Muscle layer of colon (tissue), 2 donors: ENCODE results near the gene TCFL5.
"Not testable (repeated sequence)": the region's sequence is repeated elsewhere in the genome, so short reads cannot be mapped to it uniquely, and the experiment has no call there.

Experiments used
- H3K27ac ChIP-seq: one replicate; pipeline ENCODE4 v1.7.0; 2013; ENCODE audit warnings: low read depth, mild to moderate bottlenecking, low read length, moderate library complexity
- H3K27me3 ChIP-seq, 2 donors: one replicate each; pipeline ENCODE4 v1.7.0; 2013; ENCODE audit warnings: low read length in 2 of 2, mild to moderate bottlenecking in 2 of 2; ENCODE audit not compliant: insufficient read depth in 2 of 2, control insufficient read depth in 1 of 2
- H3K36me3 ChIP-seq: one replicate; pipeline ENCODE4 v1.7.0; 2013; ENCODE audit warnings: mild to moderate bottlenecking, low read length; ENCODE audit not compliant: insufficient read depth
- H3K4me1 ChIP-seq: one replicate; pipeline ENCODE4 v1.7.0; 2013; ENCODE audit warnings: mild to moderate bottlenecking, low read length; ENCODE audit not compliant: insufficient read depth
- H3K4me3 ChIP-seq, 2 donors: one replicate each; pipeline ENCODE4 v1.7.0; 2013; ENCODE audit warnings: low read length in 2 of 2, low read depth in 1 of 2, mild to moderate bottlenecking in 1 of 2, moderate library complexity in 1 of 2
- H3K9ac ChIP-seq: one replicate; pipeline ENCODE4 v1.7.0; 2013; ENCODE audit warnings: low read length
- H3K9me3 ChIP-seq: one replicate; pipeline ENCODE4 v1.7.0; 2013; ENCODE audit warnings: mild to moderate bottlenecking, low read length
- donor health status: abdominal sarcoma.
- donor health status: Adenocarcinoma of cecum.

TCFL5 gene

DNA sequence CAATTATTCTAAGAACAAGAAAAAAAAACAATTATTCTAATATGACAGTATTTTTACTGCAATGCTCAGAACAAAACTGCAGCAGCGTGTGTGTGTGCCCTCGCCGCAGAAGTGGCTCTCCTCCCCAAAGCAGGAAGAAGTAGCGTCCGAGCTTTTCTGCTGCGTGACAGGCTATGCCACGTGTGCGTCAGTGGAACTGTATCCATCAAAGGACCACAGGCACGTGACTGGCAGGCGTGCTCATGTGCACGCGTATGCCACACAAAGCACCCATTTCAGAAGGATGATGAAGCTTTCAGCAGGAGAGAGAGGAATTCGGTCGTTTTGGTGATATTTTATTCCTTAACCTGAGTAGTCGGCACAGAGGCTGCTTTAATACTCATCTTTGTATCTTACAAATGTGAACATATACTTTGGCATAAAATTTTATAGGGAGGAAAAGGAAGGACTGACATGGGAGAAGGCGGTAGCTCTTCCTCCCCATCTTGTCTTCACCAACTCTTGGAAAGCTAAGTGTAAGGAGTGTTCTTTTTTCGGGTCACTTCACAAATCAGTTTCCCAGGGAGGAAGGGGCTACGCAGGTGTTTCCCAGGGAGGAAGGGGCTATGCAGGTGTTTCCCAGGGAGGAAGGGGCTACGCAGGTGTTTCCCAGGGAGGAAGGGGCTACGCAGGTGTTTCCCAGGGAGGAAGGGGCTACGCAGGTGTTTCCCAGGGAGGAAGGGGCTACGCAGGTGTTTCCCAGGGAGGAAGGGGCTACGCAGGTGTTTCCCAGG lies 3.4 kb downstream of the TCFL5 start:
- H3K4me1 ChIP-seq, result peaks cover 15% of the 10 kb centered on the region
- peaks cover 11% of the 10 kb centered on the region for H3K36me3 ChIP-seq
- peaks cover 0 to 5% of the 10 kb centered on the region in 2 donors for H3K27me3 ChIP-seq
- H3K4me3 ChIP-seq, result no peak overlapping the region
- no peaks in the 10 kb centered on the region for H3K9me3 ChIP-seq
- no peak overlapping the region for H3K27ac ChIP-seq
- H3K9ac ChIP-seq, result no peak overlapping the region

DNA sequence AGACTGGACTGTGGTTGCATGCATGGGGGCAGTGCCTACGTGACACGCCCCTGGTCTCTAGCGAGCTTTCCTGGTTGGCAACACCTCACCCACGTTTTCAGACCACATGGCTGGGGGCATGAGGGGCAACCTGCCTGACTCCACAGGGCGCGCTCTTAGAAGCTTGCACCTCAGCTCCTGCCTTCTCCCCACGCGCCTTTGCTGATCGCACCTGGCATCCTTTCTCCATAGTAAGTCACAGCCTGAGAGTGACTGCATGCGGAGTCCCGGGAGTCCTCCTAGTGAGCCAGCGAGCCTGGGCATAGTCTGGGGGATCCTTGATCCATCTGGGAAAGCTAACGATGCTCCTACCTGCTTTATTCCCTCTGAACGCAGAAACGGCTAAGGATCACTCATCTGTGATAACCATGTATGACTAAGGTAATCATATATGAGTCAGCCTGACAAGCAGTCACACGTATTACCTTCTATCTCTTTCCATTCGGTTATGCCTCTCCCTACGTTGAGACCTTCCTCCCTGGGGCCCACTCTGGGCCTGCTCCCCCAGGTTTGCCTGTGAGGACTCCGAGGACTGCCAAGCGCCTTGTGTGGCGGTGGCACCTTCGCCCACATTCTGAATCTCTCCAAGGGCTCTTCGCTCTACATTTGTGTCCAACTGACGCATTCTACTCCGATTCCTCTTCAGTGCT lies 4.5 kb downstream of the TCFL5 start:
- Histone ChIP-seq H3K4me3 (no peak overlapping the region), H3K9me3 (no peaks in the 10 kb centered on the region), H3K27ac (no peak overlapping the region), H3K27me3 (peaks cover 0 to 5% of the 10 kb centered on the region in 2 donors), H3K9ac (no peak overlapping the region), H3K36me3 (peaks cover 20% of the 10 kb centered on the region), H3K4me1 (peaks cover 15% of the 10 kb centered on the region)

DNA sequence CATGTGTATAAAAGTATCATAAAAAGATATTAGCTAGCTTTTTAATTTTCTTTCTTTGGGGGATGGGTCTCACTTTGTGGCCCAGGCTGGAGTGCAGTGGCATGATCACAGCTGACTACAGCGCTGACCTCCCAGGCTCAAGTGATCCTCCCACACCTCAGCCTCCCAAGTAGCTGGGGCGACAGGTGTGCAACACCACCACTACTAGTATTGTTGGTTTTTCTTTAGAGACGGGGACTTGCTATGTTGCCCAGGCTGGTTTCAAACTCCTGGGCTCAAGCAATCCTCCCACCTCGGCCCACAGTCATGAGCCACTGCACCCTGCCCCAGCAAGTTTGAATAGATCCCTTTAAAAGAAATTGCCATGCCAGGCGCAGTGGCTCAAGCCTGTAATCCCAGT lies 6.5 kb downstream of the TCFL5 start:
- Histone ChIP-seq H3K9ac (no peak overlapping the region), H3K4me3 (no peak overlapping the region), H3K27me3 (no peaks in the 10 kb centered on the region), H3K27ac (no peak overlapping the region), H3K36me3 (peaks cover 20% of the 10 kb centered on the region), H3K9me3 (no peaks in the 10 kb centered on the region), H3K4me1 (peaks cover 10% of the 10 kb centered on the region)

DNA sequence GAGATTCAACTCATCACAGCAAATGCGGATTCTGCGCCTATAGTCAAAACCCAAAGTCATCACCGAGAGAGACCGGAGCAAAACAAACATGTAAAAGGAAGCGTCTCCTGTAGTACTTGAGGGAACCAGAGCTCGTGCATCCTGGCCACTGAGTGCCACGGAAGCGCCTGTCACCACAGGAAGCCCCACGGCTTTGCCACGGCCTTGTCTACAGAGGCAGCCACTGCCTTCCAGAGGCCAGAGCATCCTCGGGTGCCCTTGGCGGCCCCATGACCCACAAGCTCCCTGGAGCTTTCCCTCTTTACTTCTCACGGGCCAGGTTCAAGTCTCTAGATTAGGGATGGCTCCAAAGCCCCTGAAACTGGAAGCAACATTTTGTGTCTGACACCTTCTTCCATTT lies 7.5 kb downstream of the TCFL5 start:
- no peak overlapping the region for H3K27ac ChIP-seq
- H3K27me3 ChIP-seq, result no peaks in the 10 kb centered on the region
- no peaks in the 10 kb centered on the region for H3K9me3 ChIP-seq
- H3K4me1 ChIP-seq, result no peaks in the 10 kb centered on the region
- H3K4me3 ChIP-seq, result no peak overlapping the region
- H3K9ac ChIP-seq, result no peak overlapping the region
- peaks cover 20% of the 10 kb centered on the region for H3K36me3 ChIP-seq

DNA sequence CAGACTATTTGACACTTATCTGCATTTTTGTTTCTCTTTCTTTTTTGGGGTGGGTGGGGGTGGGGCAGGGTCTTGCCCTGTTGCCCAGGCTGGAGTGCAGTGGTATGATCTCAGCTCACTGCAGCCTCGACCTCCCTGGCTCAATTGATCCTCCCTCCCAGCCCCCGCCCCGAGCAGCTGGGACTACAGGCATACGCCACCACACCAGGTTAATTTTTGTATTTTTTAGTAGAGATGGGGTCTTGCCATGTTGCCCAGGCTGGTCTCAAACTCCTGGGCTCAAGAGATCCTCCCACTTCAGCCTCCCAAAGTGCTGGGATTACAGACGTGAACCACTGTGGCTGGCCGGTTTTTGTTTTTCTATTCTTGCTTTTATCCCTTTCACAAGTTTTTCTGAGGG lies 8.3 kb downstream of the TCFL5 start:
- not testable (repeated sequence) for H3K4me3 ChIP-seq, H3K9me3 ChIP-seq, H3K27ac ChIP-seq, H3K27me3 ChIP-seq, H3K9ac ChIP-seq, H3K4me1 ChIP-seq
- H3K36me3 ChIP-seq, result peaks cover 20% of the 10 kb centered on the region

DNA sequence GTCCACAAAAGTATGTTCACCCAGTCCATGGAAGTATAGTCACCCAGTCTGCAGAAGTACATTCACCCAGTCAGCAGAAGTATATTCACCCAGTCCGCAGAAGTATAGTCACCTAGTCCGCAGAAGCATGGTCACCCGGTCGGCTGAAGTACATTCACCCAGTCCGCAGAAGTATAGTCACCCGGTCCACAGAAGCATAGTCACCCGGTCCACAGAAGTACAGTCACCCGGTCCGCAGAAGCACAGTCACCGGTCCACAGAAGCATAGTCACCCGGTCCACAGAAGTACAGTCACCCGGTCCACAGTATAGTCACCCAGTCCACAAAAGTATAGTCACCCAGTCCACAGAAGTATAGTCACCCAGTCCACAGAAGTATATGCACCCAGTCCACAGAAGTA lies 8.8 kb downstream of the TCFL5 start:
- no peaks in the 10 kb centered on the region for H3K4me1 ChIP-seq
- H3K27ac ChIP-seq, result no peak overlapping the region
- no peak overlapping the region for H3K4me3 ChIP-seq
- no peaks in the 10 kb centered on the region for H3K9me3 ChIP-seq
- peaks cover 20% of the 10 kb centered on the region for H3K36me3 ChIP-seq
- no peak overlapping the region for H3K9ac ChIP-seq
- no peaks in the 10 kb centered on the region for H3K27me3 ChIP-seq

DNA sequence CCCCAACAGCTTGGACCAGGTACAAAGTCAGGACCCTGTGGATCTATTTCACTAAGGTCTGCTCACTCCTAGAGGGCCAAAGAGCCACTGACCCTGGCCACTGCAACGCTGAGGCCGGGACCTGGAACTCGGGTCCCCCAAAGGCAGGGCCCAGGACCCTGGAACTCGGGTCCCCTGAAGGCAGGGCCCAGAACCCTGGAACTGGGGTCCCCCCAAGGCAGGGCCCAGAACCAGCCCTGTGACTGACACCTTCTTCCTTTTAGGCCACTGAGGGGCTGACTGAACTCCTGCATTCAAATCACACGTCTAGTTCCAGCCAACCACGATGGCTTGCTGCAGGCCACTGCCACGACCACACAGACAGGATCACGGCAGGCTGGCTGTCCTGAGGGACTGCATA lies 9.4 kb downstream of the TCFL5 start:
- peaks cover 15% of the 10 kb centered on the region for H3K36me3 ChIP-seq
- no peaks in the 10 kb centered on the region for H3K27me3 ChIP-seq
- no peaks in the 10 kb centered on the region for H3K4me1 ChIP-seq
- no peak overlapping the region for H3K4me3 ChIP-seq
- no peak overlapping the region for H3K27ac ChIP-seq
- no peaks in the 10 kb centered on the region for H3K9me3 ChIP-seq
- H3K9ac ChIP-seq, result no peak overlapping the region

DNA sequence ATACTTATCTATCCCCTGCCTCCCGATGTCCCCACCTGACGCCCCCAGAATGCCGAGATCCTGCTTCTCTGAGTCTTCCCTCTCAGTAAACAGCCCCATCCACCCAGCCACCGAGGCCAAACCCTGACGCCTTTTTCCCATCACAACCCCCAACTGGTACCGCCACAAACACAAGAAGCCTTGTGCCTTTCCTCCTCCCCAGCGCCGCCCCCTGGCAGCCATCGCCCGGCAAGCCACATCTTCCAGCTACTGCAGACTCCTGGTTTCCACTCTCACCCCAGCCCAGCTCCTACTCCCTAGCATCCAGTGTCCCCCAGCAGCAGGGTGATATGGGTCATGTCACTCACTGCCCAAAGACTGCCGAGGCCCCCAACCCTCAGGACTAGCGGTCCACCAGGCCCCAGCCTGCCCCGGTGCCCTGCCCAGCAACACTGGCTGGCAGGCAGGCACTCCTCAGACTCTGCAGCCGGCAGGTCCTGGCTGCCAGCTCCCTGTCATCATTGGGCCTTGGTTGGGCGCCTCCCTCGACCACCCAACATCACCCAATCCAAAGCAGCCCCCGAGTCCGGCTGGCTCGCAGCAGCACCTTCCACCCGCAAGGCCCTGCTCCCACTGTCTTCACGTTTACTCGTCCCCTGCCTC lies 11.2 kb downstream of the TCFL5 start:
- Histone ChIP-seq H3K9me3 (no peaks in the 10 kb centered on the region), H3K4me3 (no peak overlapping the region), H3K4me1 (no peaks in the 10 kb centered on the region), H3K27me3 (no peaks in the 10 kb centered on the region), H3K9ac (no peak overlapping the region), H3K27ac (no peak overlapping the region), H3K36me3 (peaks cover 11% of the 10 kb centered on the region)

DNA sequence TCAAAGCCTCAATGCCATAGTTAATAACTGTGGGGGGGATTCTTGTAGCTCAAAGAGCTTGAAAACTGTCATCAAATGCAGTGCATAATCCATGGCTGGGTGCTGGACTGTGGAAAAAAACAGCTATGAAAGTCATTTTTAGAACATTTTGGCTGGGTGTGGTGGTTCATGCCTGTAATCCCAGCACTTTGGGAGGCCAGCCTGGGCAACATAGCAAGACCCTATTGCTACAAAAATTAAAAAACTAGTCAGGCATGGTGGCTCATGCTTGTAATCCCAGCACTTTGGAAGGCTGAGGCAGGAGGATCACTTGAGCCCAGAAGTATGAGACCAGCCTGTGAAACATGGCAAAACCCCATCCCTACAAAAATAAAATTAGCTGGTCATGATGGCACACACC lies 12.2 kb downstream of the TCFL5 start:
- no peak overlapping the region for H3K4me3 ChIP-seq

DNA sequence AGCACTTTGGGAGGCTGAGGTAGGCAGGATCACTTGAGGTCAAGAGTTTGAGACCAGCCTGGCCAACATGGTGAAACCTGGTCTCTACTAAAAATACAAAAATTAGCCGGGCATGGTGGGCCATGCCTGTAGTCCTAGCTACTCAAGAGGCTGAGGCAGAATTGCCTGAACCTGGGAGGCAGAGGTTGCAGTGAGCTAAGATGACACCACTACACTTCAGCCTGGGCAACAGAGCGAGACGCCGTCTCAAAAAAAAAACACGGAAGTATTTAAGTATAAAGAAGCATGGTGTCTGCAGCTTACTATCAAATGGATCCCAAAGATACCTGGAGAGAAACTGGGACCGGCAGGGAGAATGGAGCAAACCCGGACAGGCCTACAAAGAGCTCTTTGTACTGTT lies 12.7 kb downstream of the TCFL5 start:
- not testable (repeated sequence) for H3K27me3 ChIP-seq, H3K9me3 ChIP-seq, H3K27ac ChIP-seq, H3K4me1 ChIP-seq, H3K4me3 ChIP-seq, H3K9ac ChIP-seq
- peaks cover 13% of the 10 kb centered on the region for H3K36me3 ChIP-seq

More for the DNA sequence above, 12.2 kb downstream of the TCFL5 start:
- Histone ChIP-seq H3K9ac (no peak overlapping the region), H3K27me3 (no peaks in the 10 kb centered on the region), H3K4me1 (no peaks in the 10 kb centered on the region), H3K36me3 (peaks cover 13% of the 10 kb centered on the region), H3K9me3 (no peaks in the 10 kb centered on the region), H3K27ac (no peak overlapping the region)

DNA sequence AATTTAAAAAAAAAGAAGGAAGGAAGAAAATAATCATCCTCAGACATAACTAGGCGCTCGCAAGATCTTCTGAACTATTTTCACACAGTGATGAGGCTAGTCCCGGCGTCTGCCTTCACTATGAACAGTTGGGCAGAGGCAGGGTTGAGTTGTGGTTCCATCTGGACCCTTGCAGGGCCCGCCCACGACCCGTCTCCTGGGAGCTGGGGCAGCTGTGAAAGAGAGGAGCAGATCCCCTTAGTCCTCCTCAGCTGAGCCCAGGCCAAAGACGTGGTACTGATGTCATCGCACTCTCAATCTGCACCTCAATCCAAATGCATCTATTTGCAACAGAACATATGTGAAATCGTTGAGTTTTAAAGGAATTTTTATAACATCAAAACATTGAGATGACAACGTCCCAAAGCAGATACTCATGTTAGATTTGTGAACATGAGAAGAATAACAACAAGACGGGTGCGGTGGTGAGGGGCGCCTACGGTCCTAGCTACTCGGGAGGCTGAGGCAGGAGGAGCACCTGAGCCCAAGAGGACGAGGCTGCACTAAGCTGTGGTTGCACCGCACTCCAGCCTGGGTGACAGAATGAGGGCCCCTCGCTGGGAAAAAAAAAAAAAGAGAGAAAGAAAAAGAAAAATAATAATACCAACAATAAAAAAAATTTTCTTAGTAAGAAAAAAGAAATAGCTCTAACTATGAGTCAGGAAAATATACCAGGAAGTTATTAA lies 15.3 kb downstream of the TCFL5 start:
- Histone ChIP-seq H3K27me3 (no peaks in the 10 kb centered on the region), H3K27ac (no peak overlapping the region), H3K9me3 (no peaks in the 10 kb centered on the region), H3K4me3 (no peak overlapping the region), H3K9ac (no peak overlapping the region), H3K36me3 (peaks cover 5% of the 10 kb centered on the region), H3K4me1 (no peaks in the 10 kb centered on the region)
